Measurements from ENCODE around the gene CDC42BPA.

DNA sequence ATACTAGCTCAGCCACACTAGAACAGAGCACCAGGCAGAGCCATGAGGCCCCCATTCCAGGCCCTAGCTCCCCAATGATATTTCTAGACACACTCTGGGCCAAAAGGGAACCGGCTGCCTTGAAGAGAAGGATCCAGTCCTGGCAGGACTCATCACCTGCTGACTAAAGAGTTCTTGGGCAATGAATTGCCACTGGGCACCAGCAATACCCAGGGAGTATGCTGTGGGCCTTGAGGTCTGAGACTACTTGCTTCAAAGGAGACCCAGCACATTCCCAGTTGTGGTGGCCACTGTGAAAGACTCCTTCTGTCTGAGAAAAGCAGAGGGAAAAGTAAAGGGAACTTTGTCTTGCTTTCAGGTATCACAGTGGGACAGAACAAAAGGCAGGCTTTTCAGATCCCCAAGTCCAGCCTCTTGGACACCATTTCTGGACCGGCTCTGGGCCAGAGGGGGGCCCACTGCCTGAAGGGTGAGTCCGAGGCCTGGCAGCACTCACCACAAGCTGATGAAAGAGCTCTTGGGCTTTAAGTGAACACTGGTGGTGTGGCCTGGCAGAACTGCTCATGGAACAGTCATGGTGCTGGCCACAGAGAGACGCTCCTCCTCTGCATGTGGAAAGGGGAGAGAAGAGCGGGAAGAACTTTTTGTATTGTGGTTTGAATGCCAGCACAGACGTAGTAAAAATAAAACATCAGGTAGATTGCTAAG lies 72.5 kb downstream of the CDC42BPA start:
- TF ChIP-seq POLR2AphosphoS5 (IDR thresholded peaks at IDR 0.05; ENCODE audit: low read depth, low read length) (no peak), SIN3A (IDR thresholded peaks at IDR 0.05; ENCODE audit: borderline replicate concordance, insufficient read depth, low read length) (no peak)
- TF ChIP-seq, protein P1, sequence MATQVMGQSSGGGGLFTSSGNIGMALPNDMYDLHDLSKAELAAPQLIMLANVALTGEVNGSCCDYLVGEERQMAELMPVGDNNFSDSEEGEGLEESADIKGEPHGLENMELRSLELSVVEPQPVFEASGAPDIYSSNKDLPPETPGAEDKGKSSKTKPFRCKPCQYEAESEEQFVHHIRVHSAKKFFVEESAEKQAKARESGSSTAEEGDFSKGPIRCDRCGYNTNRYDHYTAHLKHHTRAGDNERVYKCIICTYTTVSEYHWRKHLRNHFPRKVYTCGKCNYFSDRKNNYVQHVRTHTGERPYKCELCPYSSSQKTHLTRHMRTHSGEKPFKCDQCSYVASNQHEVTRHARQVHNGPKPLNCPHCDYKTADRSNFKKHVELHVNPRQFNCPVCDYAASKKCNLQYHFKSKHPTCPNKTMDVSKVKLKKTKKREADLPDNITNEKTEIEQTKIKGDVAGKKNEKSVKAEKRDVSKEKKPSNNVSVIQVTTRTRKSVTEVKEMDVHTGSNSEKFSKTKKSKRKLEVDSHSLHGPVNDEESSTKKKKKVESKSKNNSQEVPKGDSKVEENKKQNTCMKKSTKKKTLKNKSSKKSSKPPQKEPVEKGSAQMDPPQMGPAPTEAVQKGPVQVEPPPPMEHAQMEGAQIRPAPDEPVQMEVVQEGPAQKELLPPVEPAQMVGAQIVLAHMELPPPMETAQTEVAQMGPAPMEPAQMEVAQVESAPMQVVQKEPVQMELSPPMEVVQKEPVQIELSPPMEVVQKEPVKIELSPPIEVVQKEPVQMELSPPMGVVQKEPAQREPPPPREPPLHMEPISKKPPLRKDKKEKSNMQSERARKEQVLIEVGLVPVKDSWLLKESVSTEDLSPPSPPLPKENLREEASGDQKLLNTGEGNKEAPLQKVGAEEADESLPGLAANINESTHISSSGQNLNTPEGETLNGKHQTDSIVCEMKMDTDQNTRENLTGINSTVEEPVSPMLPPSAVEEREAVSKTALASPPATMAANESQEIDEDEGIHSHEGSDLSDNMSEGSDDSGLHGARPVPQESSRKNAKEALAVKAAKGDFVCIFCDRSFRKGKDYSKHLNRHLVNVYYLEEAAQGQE (IDR thresholded peaks at IDR 0.05; ENCODE audit: insufficient read depth in 1 of 2, low read depth in 2 of 2, low read length in 2 of 2) = no peak
